GM12878 (cell line): Measurements from ENCODE around the gene BMP2K. TPM values are rescaled to one million over a fixed set of nuclear protein-coding genes. Genes with fewer than 3 reads are reported as not detected.
A peak's percentile ranks its signal among the peaks of the same experiment; 100 is the strongest.

Source experiments
- ATAC-seq: fragments of 200-7000 bp; cut with Tn5 transposase; 3 replicates; pipeline ENCODE4 v1.9.1; 2020; ENCODE audit warnings: mild to moderate bottlenecking, moderate library complexity
- Bru-seq: library from RNA; stranded (reverse); fragments of 400-500 nt; gene quantifications from one replicate; lab custom pipeline; 2021; lab: Mats Ljungman, UMichigan
- BruChase-seq, 2 experiments: library from RNA; stranded (reverse); fragments of 400-500 nt; gene quantifications; one replicate each; lab custom pipeline; 2021; lab: Mats Ljungman, UMichigan
- BruUV-seq: library from RNA; stranded (reverse); fragments of 400-500 nt; replicated peaks from 2 replicates; lab custom pipeline; 2021; lab: Mats Ljungman, UMichigan
- CTCF ChIA-PET: fragments of 300-600 bp; sonication (Branson Sonifier 250); formaldehyde crosslinking; extraction: SDS; loops from one replicate; lab custom pipeline; 2021; ENCODE audit warnings: inconsistent platforms; lab: Yijun Ruan, JAX
- POLR2A ChIA-PET: fragments of 350-600 bp; formaldehyde crosslinking; extraction: SDS; loops from one replicate; lab custom pipeline; 2021; ENCODE audit warnings: inconsistent platforms; lab: Charles Lee
- RAD21 ChIA-PET: fragments of 300-600 bp; sonication (Branson Sonifier 250); formaldehyde crosslinking; loops from one replicate; lab custom pipeline; 2023; ENCODE audit warnings: antibody characterized with exemption; ENCODE audit not compliant: unreplicated experiment; lab: Charles Lee
- SMC1A ChIA-PET: fragments of 300-600 bp; sonication (Branson Sonifier 250); formaldehyde crosslinking; loops from one replicate; lab custom pipeline; 2023; ENCODE audit not compliant: unreplicated experiment, uncharacterized antibody; lab: Charles Lee
- DNase-seq: peaks from one replicate; pipeline ENCODE4 v3.0.0-alpha.2; 2011; ENCODE audit warnings: low read depth, low spot score
- FAIRE-seq: peaks from 3 replicates; lab custom pipeline; 2011; peaks lifted over from hg19 to GRCh38; lab: Jason Lieb, UNC
- H2AFZ ChIP-seq: 2 replicates; pipeline ENCODE4 v1.6.0; 2011; ENCODE audit warnings: low read depth, low read length, control low read depth; ENCODE audit not compliant: control insufficient read depth
- H3K27ac ChIP-seq: 2 replicates; pipeline ENCODE4 v1.5.1; 2011; ENCODE audit warnings: control low read depth; ENCODE audit not compliant: control insufficient read depth, insufficient read depth
- H3K27me3 ChIP-seq, 2 experiments: replicated peaks in 1 of 2; 2 replicates each; pipeline versions ENCODE4 v1.6.0 to v1.6.1; 2011; ENCODE audit warnings: low read length in 1 of 2; ENCODE audit not compliant: control insufficient read depth in 2 of 2, insufficient read depth in 2 of 2
- H3K36me3 ChIP-seq, 2 experiments: 2 replicates each; pipeline ENCODE4 v1.5.1; 2011; ENCODE audit warnings: low read length in 1 of 2; ENCODE audit not compliant: control insufficient read depth in 2 of 2, insufficient read depth in 2 of 2
- H3K4me1 ChIP-seq: 2 replicates; pipeline ENCODE4 v1.6.1; 2011; ENCODE audit warnings: mild to moderate bottlenecking, low read length, moderate library complexity, mixed read lengths; ENCODE audit not compliant: control insufficient read depth, insufficient read depth
- H3K4me2 ChIP-seq: 2 replicates; pipeline ENCODE4 v1.6.0; 2011; ENCODE audit warnings: control low read depth; ENCODE audit not compliant: control insufficient read depth, insufficient read depth
- H3K4me3 ChIP-seq: fragments of 200-600 bp; sonication (generic); 2 replicates; pipeline ENCODE4 v1.5.1; 2016
- H3K79me2 ChIP-seq: 2 replicates; pipeline ENCODE4 v1.6.0; 2011; ENCODE audit warnings: low read length; ENCODE audit not compliant: control insufficient read depth, insufficient read depth
- H3K9ac ChIP-seq: 2 replicates; pipeline ENCODE4 v1.8.0; 2011; ENCODE audit warnings: low read length, control low read depth, mixed read lengths; ENCODE audit not compliant: control insufficient read depth, insufficient read depth
- H3K9me3 ChIP-seq: replicated peaks from 3 replicates; pipeline ENCODE4 v1.5.1; 2011; ENCODE audit warnings: mild to moderate bottlenecking, low read length; ENCODE audit not compliant: control insufficient read depth, insufficient read depth
- H4K20me1 ChIP-seq: 2 replicates; pipeline ENCODE4 v1.6.0; 2011; ENCODE audit not compliant: control insufficient read depth, insufficient read depth
- BACH1 ChIP-seq: fragments of 450-650 bp; IDR thresholded peaks from 2 replicates; pipeline ENCODE4 v1.6.1; 2017; ENCODE audit warnings: mild to moderate bottlenecking, borderline replicate concordance
- ESRRA ChIP-seq: IDR thresholded peaks from 2 replicates; pipeline ENCODE4 v1.6.1; 2012; ENCODE audit warnings: mild to moderate bottlenecking, low read length, improper control_type of control experiment
- IKZF1 ChIP-seq: fragments of 450-650 bp; conservative IDR thresholded peaks from 2 replicates; pipeline ENCODE4 v1.6.1; 2017; ENCODE audit warnings: antibody characterized with exemption, mild to moderate bottlenecking
- KAT2A ChIP-seq: conservative IDR thresholded peaks from 2 replicates; pipeline ENCODE4 v1.6.1; 2011; ENCODE audit warnings: low read depth, low read length; ENCODE audit not compliant: control insufficient read depth
- POU2F2 ChIP-seq: IDR thresholded peaks from 3 replicates; pipeline ENCODE4 v1.6.1; 2011; ENCODE audit warnings: low read depth, mild to moderate bottlenecking, low read length, borderline replicate concordance
- RAD21 ChIP-seq: IDR thresholded peaks from 2 replicates; pipeline ENCODE4 v1.6.1; 2011; ENCODE audit warnings: mild to moderate bottlenecking, low read depth, low read length, moderate library complexity; ENCODE audit not compliant: insufficient read depth
- SIN3A ChIP-seq: IDR thresholded peaks from 2 replicates; pipeline ENCODE4 v1.6.1; 2012; ENCODE audit warnings: low read depth, low read length, improper control_type of control experiment
- SP1 ChIP-seq: IDR thresholded peaks from one replicate; pipeline ENCODE4 v1.6.1; 2011; ENCODE audit warnings: low read depth, low read length
- SPI1 ChIP-seq: IDR thresholded peaks from 2 replicates; pipeline ENCODE4 v1.6.1; 2011; ENCODE audit warnings: low read depth, mild to moderate bottlenecking, low read length, moderate library complexity, borderline replicate concordance; ENCODE audit not compliant: insufficient read depth
- TAF1 ChIP-seq: IDR thresholded peaks from 2 replicates; pipeline ENCODE4 v1.6.1; 2011; ENCODE audit warnings: mild to moderate bottlenecking, low read depth, low read length, borderline replicate concordance
- TCF3 ChIP-seq: IDR thresholded peaks from 2 replicates; pipeline ENCODE4 v1.6.1; 2012; ENCODE audit warnings: low read depth, mild to moderate bottlenecking, low read length, borderline replicate concordance; ENCODE audit not compliant: insufficient read depth
- TCF7 ChIP-seq: IDR thresholded peaks from 2 replicates; pipeline ENCODE4 v1.6.1; 2014; ENCODE audit warnings: antibody characterized with exemption, borderline replicate concordance
- YY1 ChIP-seq: IDR thresholded peaks from 2 replicates; pipeline ENCODE4 v1.6.1; 2011; ENCODE audit warnings: low read depth, mild to moderate bottlenecking, low read length
- WGBS: methylation state at CpG from one replicate; pipeline ENCODE4 v1.1.6; 2016; ENCODE audit warnings: low lambda C conversion rate; ENCODE audit not compliant: insufficient replicate concordance, insufficient coverage; ENCODE audit errors: missing lambda C conversion rate; 5-methylcytosine and 5-hydroxymethylcytosine counted together
- in situ Hi-C: fragments of 300-500 bp; cut with MboI; formaldehyde crosslinking; loops from 9 replicates; pipeline ENCODE4 v1.14.3; 2018; ENCODE audit warnings: mixed read lengths
- intact Hi-C: fragments of 100-400 bp; cut with micrococcal nuclease; formaldehyde crosslinking; loops from one replicate; pipeline ENCODE4 v1.14.2; 2022; ENCODE audit not compliant: unreplicated experiment
- long read RNA-seq, 2 experiments: library from polyadenylated mRNA; unstranded; transcript quantifications; one replicate each; pipeline ENCODE4 v2.0.0, GENCODE V29; 2019 to 2020
- polyA minus RNA-seq, 3 experiments: library from RNA; depleted of rRNA, polyadenylated mRNA; stranded (reverse); fragments of >200 nt; gene quantifications; 2 replicates each; pipeline ENCODE4 v1.2.3, GENCODE V29; 2011
- polyA plus RNA-seq, 11 experiments: library from polyadenylated mRNA; depleted of rRNA in 4 of 11; unstranded in 6 of 11; stranded (reverse) in 5 of 11; fragments of >200 nt; fragmentation: Nextera tagmentation in 4 of 11; fragmentation: Illumina TruSeq in 1 of 11; extraction: Ambion mirVana in 4 of 11; extraction: Trizol in 1 of 11; gene quantifications; 1 replicate in 1 of 11; 2 replicates in 10 of 11; pipeline versions ENCODE4 v1.2.1 to v1.2.3, GENCODE V29; 2011 to 2016; ENCODE audit warnings: inconsistent platforms in 2 of 11, missing spikeins in 2 of 11, low read depth in 1 of 11
- total RNA-seq, 4 experiments: library from RNA; depleted of rRNA in 3 of 4; stranded (reverse); fragments of >200 nt in 3 of 4; fragmentation: Illumina TruSeq in 1 of 4; extraction: Trizol in 1 of 4; gene quantifications; 2 replicates each; pipeline versions ENCODE4 v1.2.1 to v1.2.3, GENCODE V29; 2013 to 2021
- TF ChIP-seq, protein P1 (sequence below): fragments of 450-650 bp; IDR thresholded peaks from 2 replicates; pipeline ENCODE4 v1.6.1; 2014; ENCODE audit warnings: mild to moderate bottlenecking
- TF ChIP-seq, protein P2 (sequence below): fragments of 450-650 bp; IDR thresholded peaks from 2 replicates; pipeline ENCODE4 v1.6.1; 2018; ENCODE audit warnings: mild to moderate bottlenecking, low read depth, moderate library complexity; ENCODE audit not compliant: partially characterized antibody

The BMP2K gene
- total RNA-seq (2013; cell fraction: nucleolus; rRNA removed): 264 and 275 TPM in 2 replicates
- total RNA-seq (2014; rRNA removed): 36.3 and 41.1 TPM in 2 replicates
- total RNA-seq (2014; rRNA removed; fragmentation: Illumina TruSeq; extraction: Trizol): 36.0 and 36.2 TPM in 2 replicates
- 24.9 and 25.6 TPM in 2 replicates for total RNA-seq (2021)
- polyA plus RNA-seq (2011; ENCODE audit: low read depth): 2.5 TPM
- 84.6 and 87.0 TPM in 2 replicates for polyA plus RNA-seq (2011; rRNA removed)
- 37.7 and 39.0 TPM in 2 replicates for polyA plus RNA-seq (2011; cell fraction: cytosol; rRNA removed)
- 123 and 134 TPM in 2 replicates for polyA plus RNA-seq (2011; cell fraction: nucleus; rRNA removed)
- 7.6 and 8.8 TPM in 2 replicates for polyA plus RNA-seq (2012)
- 27.3 and 35.5 TPM in 2 replicates for polyA plus RNA-seq (2014; fragmentation: Illumina TruSeq; extraction: Trizol)
- 1 to 10 TPM; 5.4 to 8.6 TPM for polyA plus RNA-seq (2014; fragmentation: Nextera tagmentation; extraction: Ambion mirVana)
- polyA plus RNA-seq (2014; rRNA removed): 18.2 and 24.6 TPM in 2 replicates
- 10 to 100 TPM in 1 of 2 experiments, 1 to 10 TPM in 1; 3.3 to 11.3 TPM for polyA plus RNA-seq (2016; fragmentation: Nextera tagmentation; extraction: Ambion mirVana)
- polyA minus RNA-seq (2011; rRNA and poly(A)+ RNA removed): 131 and 158 TPM in 2 replicates
- 27.3 and 36.6 TPM in 2 replicates for polyA minus RNA-seq (2011; cell fraction: cytosol; rRNA and poly(A)+ RNA removed)
- 180 and 273 TPM in 2 replicates for polyA minus RNA-seq (2011; cell fraction: nucleus; rRNA and poly(A)+ RNA removed)
- percentile 83 among the genes with signal in this experiment for Bru-seq, nascent RNA
- BruChase-seq, experiment 1, labeled RNA remaining after a 6-hour chase: percentile 71 among the genes with signal in this experiment
- BruChase-seq, experiment 2, labeled RNA remaining after a 2-hour chase: percentile 73 among the genes with signal in this experiment
- long read RNA-seq, experiment 1, partial matches to known transcripts: 0 of 1 reads
- long read RNA-seq, experiment 1, other reads (novel, unspliced or antisense): 1 of 1 reads
- long read RNA-seq, experiment 2, partial matches to known transcripts: 4 of 13 reads
- long read RNA-seq, experiment 2, other reads (novel, unspliced or antisense): 9 of 13 reads

DNA sequence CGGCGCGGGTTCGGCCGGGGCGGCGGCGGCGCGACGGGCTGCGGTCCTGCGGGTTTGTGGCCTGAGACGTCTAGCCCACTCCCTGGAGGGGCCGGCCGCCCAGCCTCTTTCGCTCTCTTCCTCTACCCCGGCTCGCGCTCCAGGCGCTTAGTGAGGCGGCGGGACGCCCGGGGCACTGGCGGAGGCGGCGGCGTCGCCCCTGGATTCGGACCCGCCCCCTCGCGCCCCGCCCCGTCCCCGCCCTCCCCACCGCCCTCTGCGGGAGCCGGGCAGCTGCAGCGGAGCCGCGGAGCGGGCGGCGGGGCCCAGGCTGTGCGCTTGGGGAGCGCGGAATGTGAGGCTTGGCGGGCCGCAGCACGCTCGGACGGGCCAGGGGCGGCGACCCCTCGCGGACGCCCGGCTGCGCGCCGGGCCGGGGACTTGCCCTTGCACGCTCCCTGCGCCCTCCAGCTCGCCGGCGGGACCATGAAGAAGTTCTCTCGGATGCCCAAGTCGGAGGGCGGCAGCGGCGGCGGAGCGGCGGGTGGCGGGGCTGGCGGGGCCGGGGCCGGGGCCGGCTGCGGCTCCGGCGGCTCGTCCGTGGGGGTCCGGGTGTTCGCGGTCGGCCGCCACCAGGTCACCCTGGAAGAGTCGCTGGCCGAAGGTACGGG is at the start of gene BMP2K:
Gene BMP2K, plus strand, starts transcription at position 272 of the 650 bp plus-strand sequence. Its CDS starts 194 bp downstream, at position 466.
- ChIA-PET CTCF (interaction anchor here (0.7 to 6.0 kb wide), 5 partner anchors 9 to 164 kb away, joined by 3 to 24 read pairs (median 4); no protein-coding TSS in a partner anchor), POLR2A (interaction anchor here (0.9 to 1.4 kb wide), 6 partner anchors 13 to 109 kb away, joined by 3 to 4 read pairs (median 3); no protein-coding TSS in a partner anchor), RAD21 (interaction anchor here (0.6 to 2.8 kb wide), 13 partner anchors 8 to 149 kb away, joined by 3 to 12 read pairs (median 3); no protein-coding TSS in a partner anchor), SMC1A (interaction anchor here (0.6 to 8.3 kb wide), 8 partner anchors 9 to 163 kb away, joined by 3 to 80 read pairs (median 10); no protein-coding TSS in a partner anchor)
- Histone ChIP-seq H3K36me3 (no peaks in the 10 kb centered on the region), H3K9me3 (no peaks in the 10 kb centered on the region), H3K27me3 (no peaks in the 10 kb centered on the region), H3K4me2 (peak within 1 kb of the TSS; percentile 93), H4K20me1 (no peaks in the 10 kb centered on the region), H3K27ac (peak within 1 kb of the TSS; percentile 80), H3K4me1 (peaks cover 20% of the 10 kb centered on the region), H3K4me3 (peak within 1 kb of the TSS; percentile 99), H2AFZ (peak within 1 kb of the TSS; percentile 67), H3K79me2 (peaks cover 52% of the 10 kb centered on the region), H3K9ac (peak within 1 kb of the TSS; percentile 91)
- under 1% methylated on average over 15 of the region's 95 CpGs for WGBS
- ATAC-seq (peak; percentile 69), FAIRE-seq (no peak), DNase-seq (no peak)
- in situ Hi-C loops: no loop called here
- BruUV-seq: no TSS peak
- intact Hi-C loops: loop anchor here (2.0 to 5.0 kb wide), 4 partner anchors 39 to 134 kb away; no protein-coding TSS in a partner anchor
- TF ChIP-seq POU2F2 (no peak; the same call in 1 of the 3 replicates), RAD21 (0 out of 2 replicates have a peak, but pooled peaks have one; percentile 0), SP1 (no peak), SIN3A (0 out of 2 replicates have a peak, but pooled peaks have one; percentile 16), TAF1 (0 out of 2 replicates have a peak, but pooled peaks have one; percentile 4), ESRRA (no peak), TCF7 (no peak), SPI1 (no peak), TCF3 (0 out of 2 replicates have a peak, but pooled peaks have one; percentile 61), BACH1 (0 out of 2 replicates have a peak, but pooled peaks have one; percentile 52), KAT2A (no peak), YY1 (0 out of 2 replicates have a peak, but pooled peaks have one; percentile 2), IKZF1 (peak; percentile 67)
- TF ChIP-seq, protein P1, sequence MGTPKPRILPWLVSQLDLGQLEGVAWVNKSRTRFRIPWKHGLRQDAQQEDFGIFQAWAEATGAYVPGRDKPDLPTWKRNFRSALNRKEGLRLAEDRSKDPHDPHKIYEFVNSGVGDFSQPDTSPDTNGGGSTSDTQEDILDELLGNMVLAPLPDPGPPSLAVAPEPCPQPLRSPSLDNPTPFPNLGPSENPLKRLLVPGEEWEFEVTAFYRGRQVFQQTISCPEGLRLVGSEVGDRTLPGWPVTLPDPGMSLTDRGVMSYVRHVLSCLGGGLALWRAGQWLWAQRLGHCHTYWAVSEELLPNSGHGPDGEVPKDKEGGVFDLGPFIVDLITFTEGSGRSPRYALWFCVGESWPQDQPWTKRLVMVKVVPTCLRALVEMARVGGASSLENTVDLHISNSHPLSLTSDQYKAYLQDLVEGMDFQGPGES: no peak
- TF ChIP-seq, protein P2, sequence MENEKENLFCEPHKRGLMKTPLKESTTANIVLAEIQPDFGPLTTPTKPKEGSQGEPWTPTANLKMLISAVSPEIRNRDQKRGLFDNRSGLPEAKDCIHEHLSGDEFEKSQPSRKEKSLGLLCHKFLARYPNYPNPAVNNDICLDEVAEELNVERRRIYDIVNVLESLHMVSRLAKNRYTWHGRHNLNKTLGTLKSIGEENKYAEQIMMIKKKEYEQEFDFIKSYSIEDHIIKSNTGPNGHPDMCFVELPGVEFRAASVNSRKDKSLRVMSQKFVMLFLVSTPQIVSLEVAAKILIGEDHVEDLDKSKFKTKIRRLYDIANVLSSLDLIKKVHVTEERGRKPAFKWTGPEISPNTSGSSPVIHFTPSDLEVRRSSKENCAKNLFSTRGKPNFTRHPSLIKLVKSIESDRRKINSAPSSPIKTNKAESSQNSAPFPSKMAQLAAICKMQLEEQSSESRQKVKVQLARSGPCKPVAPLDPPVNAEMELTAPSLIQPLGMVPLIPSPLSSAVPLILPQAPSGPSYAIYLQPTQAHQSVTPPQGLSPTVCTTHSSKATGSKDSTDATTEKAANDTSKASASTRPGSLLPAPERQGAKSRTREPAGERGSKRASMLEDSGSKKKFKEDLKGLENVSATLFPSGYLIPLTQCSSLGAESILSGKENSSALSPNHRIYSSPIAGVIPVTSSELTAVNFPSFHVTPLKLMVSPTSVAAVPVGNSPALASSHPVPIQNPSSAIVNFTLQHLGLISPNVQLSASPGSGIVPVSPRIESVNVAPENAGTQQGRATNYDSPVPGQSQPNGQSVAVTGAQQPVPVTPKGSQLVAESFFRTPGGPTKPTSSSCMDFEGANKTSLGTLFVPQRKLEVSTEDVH: no peak
